Omental fat pad (tissue), 4 donors: Measurements from ENCODE around the gene UBLCP1. TPM values are rescaled to one million over a fixed set of nuclear protein-coding genes. Genes with fewer than 3 reads are reported as not detected.
"Not testable (repeated sequence)": the region's sequence is repeated elsewhere in the genome, so short reads cannot be mapped to it uniquely, and the experiment has no call there.

Experiments used
- ATAC-seq: fragments of 150-250 bp; one replicate; pipeline ENCODE4 v1.9.1; 2016; ENCODE audit warnings: mild to moderate bottlenecking, moderate library complexity; ENCODE audit not compliant: low FRiP score
- DNase-seq: peaks from one replicate; pipeline ENCODE4 v3.0.0-alpha.2; 2019; ENCODE audit warnings: low spot score
- total RNA-seq, 4 donors: library from RNA; depleted of rRNA; stranded (reverse); fragments of >200 nt; gene quantifications; one replicate each; pipeline ENCODE4 v1.1.0, GENCODE V29; 2016
- TF ChIP-seq, protein P1 (sequence below), 3 donors: fragments of 450-650 bp; IDR thresholded peaks; one replicate each; pipeline ENCODE4 v1.5.1; 2016 to 2017; ENCODE audit warnings: antibody characterized with exemption in 3 of 3, mild to moderate bottlenecking in 3 of 3, moderate library complexity in 2 of 3

The UBLCP1 gene
- total RNA-seq, 4 donors from 2014 or later: 10.9 to 24.6 (median 15.4) TPM

DNA sequence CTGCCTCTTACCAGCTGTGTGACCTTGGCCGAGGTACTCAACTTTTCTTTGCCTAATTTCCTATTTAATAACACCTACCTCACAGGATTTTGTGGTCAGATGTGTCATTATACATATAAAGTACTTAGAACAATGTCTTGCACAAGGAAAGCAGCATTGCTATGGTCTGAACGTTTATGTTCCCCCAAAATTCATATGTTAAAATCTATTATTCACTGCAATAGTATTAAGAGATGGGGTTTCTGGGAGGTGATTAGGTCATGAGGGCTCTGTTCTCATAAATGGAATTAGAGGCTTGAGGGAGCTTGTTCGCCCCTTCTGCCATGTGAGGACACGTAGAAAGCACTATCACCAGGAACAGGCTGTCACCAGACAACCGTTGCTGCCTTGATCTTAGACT, 42.9 kb upstream of the UBLCP1 start:
- no peak for DNase-seq
- TF ChIP-seq, protein P1, sequence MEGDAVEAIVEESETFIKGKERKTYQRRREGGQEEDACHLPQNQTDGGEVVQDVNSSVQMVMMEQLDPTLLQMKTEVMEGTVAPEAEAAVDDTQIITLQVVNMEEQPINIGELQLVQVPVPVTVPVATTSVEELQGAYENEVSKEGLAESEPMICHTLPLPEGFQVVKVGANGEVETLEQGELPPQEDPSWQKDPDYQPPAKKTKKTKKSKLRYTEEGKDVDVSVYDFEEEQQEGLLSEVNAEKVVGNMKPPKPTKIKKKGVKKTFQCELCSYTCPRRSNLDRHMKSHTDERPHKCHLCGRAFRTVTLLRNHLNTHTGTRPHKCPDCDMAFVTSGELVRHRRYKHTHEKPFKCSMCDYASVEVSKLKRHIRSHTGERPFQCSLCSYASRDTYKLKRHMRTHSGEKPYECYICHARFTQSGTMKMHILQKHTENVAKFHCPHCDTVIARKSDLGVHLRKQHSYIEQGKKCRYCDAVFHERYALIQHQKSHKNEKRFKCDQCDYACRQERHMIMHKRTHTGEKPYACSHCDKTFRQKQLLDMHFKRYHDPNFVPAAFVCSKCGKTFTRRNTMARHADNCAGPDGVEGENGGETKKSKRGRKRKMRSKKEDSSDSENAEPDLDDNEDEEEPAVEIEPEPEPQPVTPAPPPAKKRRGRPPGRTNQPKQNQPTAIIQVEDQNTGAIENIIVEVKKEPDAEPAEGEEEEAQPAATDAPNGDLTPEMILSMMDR (IDR thresholded peaks at IDR 0.05): no peak
- no peak for ATAC-seq

DNA sequence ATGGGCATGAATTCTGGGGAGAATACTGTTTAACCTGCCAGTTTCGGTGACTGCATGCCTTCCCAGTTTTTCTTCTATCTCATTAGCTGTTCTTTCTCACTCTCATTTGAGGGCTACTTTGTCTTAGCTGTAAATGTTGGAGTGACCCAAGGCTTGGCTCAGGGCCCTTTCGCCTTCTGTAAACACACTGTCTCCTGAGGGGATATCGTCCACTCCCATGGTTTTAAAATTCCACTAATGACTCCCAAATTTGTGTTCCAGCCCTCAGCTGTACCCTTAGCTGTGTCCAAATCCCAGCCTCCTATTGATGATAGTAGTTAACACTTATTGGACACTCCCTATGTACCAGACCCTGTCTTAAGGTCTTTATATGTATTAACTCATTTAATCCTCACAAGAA, 39.6 kb upstream of the UBLCP1 start:
- ATAC-seq (no peak), DNase-seq (no peak)
- TF ChIP-seq, protein P1 (IDR thresholded peaks at IDR 0.05): no peak

DNA sequence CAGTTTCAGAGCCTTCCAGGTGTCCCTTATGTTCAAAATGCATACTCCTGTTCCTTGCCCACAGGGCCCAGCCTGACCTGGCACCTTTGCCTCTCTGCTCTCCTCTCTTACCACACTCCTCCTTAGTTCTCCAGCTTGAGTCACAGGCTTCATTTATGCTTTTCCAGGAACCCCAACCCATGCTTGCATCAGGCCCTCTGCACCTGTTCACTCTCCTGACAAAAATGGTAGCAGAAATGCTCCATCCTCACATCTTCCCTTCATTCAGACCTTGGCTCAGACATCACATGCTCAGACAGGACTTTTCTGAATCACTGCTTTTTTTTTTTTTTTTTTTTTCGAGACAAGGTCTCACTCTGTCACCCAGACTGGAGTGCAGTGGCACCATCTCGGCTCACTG, 38.6 kb upstream of the UBLCP1 start:
- TF ChIP-seq, protein P1 (IDR thresholded peaks at IDR 0.05): no peak
- ATAC-seq (no peak), DNase-seq (no peak)

DNA sequence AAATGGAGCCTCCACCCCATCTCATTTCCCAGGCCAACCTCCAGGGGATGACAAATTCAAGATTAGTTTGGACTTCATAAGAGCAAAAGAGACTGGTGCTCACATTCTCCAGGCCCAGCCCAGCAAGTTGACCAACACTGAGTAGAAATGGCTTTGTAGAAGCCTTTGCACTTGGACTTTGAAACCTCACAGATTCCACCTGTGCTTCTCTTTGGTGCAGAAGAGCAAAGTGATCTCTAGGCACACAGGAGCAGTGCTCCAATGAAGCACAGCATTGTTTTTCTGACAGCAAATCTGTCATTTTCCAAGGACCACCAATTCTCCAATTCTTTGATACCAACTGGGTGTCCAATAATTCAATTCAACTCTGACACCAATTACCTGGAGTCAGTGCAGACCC, 36.6 kb upstream of the UBLCP1 start:
- ATAC-seq: no peak

DNA sequence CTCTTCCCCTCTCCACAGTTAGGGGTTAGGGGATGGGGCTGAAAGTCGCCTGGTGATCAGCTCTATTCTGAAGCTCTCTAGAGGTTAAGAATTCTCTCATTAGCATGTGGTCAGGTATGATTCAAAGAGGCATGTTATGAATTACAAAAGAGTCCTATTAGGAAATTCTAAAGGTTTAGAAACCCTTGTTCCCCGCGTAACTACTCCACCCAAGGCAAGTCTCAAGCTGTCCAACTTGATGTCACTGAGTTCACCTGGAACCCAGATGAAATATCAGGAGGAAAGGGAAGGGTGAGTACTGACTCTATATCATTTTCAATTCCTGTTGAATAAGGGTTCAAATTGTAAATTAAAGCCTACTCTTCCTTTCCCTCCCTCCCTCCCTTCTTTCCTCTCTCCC, 35.6 kb upstream of the UBLCP1 start:
- TF ChIP-seq, protein P1 (IDR thresholded peaks at IDR 0.05): no peak
- ATAC-seq (no peak), DNase-seq (no peak)

More for the DNA sequence above, 36.6 kb upstream of the UBLCP1 start:
- no peak for DNase-seq
- TF ChIP-seq, protein P1 (IDR thresholded peaks at IDR 0.05): no peak

DNA sequence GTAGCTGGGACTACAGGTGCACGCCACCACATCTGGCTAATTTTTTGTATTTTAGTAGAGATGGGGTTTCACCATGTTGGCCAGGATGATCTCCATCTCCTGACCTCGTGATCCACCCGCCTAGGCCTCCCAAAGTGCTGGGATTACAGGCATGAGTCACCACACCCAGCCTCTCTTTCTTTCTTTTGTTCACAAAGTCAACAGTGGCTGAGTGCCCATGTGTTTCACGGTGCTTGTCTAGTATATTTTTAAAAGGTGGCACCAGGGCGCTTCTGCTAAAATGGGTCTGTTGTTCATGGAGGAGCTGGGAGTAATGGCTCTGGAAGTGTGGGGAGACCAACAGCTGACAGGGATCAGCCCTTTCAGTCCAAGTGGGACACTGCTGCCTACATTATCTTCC, 35.0 kb upstream of the UBLCP1 start:
- ATAC-seq, DNase-seq: not testable (repeated sequence)

DNA sequence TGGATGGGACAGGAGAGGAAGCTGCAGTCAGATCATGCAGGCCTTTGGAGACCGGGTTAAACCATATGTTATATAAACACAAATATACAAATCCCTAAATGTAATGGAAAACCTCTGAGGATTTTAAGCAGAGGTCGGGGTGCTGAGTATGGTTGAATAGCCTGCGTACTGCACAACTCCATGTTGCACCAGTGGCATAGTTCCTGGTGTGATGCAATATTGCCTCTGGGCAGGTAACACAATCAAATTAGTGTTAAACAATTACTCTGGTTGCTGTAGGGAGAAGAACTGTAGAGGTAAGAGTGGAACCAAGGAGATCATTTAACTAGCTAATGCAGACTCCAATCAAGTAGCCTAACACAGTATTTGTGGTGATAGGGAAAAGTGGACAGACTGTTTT, 32.4 kb upstream of the UBLCP1 start:
- no peak for ATAC-seq
- TF ChIP-seq, protein P1 (IDR thresholded peaks at IDR 0.05): no peak
- DNase-seq: no peak

DNA sequence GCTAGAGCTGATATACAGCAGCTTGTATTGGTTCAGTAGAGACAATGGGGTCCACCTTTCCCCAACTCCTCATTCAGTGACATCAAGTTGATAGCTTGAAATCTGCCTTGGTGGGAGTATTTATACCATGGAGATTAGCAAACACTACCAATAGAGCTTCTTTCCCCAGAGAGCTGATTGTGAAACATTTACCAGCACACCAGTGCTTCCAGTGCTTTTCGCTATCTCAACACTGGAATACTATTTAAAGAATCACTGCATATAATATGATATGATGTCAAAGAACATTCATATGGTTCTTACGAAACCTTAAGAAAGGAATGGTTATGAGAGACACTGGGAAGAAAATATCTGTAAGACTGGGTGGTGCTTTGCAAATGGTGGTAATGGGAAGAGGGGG, 31.9 kb upstream of the UBLCP1 start:
- TF ChIP-seq, protein P1 (IDR thresholded peaks at IDR 0.05): no peak
- ATAC-seq (no peak), DNase-seq (no peak)

DNA sequence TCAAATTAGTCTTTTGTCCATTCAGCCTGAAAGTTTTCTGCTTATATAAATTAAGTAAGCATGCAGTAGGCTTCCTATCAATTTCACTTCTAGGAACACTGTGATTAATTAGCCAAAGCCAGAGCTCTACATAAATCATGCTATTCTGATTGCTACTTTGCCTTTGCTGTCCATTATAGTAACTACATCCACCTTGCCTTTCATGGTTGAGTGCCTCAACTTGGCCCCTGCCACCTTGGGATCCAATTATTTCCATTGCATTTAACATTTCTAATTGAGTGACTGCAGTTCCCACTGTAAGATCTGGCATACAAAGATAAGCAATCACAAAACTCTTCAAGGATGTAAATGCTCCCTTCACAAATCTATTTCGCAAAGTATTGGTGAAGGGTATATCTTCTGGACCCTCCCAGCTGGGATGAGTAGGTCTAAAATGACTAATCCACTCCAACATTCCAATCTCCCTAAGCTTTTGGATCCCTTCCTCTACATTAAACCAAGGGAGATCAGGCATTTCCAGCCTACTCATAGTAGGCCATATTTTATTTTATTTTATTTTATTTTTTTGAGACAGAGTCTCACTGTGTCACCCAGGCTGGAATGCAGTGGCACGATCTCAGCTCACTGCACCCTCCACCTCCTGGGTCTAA, 27.1 kb upstream of the UBLCP1 start:
- not testable (repeated sequence) for ATAC-seq, DNase-seq
